GM12872 (cell line): ENCODE results near the gene DHRS7C.

Experiments
- CTCF ChIP-seq: IDR thresholded peaks from 3 replicates; pipeline ENCODE4 v1.5.1; 2011; ENCODE audit warnings: low read depth, mild to moderate bottlenecking, low read length, moderate library complexity; ENCODE audit not compliant: insufficient read depth

The DHRS7C gene

GRCh38 chr17:9790889-9791876 lies at the start of gene DHRS7C:
Gene DHRS7C, minus strand, starts transcription at chr17:9791592. Its CDS starts 308 bp downstream, at chr17:9791284.
- no peak for TF ChIP-seq CTCF

DNA sequence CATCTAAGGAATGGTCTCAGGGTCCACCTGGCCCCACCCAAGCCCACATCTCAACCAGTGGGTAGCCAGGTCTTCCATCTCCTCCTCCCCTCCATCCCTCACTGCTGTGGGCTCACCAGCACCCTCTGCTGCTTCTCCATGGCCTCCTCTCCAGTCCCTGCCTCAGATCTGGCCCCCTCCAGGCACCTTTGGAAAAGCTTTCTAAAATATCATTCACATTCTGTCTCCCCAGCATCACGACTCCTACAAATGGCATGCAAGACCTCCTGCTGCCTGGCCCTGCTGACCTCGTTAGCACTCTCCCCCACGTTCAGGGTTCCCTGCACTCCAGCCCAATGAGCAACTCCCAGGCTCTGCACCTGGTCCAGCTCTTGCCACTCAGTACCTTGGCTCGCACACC lies 48.0 kb upstream of the DHRS7C start:
- TF ChIP-seq CTCF, result 0 out of 3 replicates have a peak, but pooled peaks have one; percentile 10

DNA sequence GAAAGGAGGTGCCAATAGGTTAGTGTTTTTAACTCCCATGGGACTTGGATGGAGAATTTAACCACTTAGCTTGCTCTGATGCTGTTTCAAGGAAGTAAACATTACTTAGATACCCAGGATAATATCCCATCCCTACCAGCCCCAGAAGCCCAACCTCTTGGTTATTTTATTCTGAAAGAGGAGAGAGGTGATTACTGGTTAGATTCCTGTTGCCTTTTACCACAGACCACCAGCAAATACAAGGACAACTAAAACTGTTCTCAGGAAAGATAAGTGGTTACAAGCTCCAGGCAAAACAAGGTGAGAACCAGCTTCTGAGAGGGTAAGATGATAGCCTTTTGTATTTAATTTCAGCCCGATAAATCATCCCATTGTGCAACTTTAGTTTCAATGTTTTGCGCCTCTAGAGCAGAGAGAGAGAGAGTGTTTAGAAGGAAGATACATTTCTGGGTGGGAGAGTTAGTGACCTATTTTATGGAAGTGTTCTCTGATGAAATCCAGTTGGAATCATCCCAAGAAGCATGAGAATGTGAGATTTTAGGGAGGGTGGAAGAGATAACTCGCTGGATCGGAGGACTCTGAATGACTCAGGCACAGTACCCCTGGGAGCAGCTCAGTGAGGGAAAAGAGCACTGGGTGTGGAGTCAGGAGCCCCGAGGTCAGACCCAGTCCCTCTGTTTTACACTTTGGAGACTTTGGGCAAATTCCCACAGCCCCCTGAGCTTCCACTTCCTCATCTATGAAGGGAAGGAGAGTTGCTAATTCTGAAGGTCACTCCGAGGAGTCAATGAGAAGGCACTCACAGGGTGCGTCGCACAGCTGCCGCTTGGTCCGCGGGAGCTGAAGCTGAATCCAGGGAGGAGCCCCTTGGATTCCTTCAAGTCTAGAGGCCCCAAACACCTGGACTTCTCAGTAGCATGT lies 46.4 kb upstream of the DHRS7C start:
- TF ChIP-seq CTCF, result no peak

DNA sequence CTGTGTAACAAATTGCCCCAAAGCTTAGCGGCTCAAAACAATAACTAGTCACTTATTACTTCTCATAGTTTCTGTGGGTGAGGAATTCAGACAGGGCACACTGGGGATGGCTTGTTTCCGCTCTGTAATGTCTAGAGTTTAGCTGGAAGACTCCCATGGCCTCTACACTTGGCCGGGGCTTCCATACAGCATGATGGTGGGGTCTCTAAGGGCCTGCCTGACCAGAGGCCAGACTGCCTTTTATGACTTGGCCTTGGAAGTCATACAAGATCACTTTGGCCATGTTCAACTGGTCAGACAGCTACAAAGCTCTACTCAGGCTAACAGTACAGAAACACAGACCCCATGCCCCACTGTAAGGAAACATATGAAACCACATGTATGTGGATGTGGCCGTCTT lies 42.5 kb upstream of the DHRS7C start:
- TF ChIP-seq CTCF, result no peak

GRCh38 chr17:9830711-9831110 lies 39.3 kb upstream of the DHRS7C start:
- no peak for TF ChIP-seq CTCF

DNA sequence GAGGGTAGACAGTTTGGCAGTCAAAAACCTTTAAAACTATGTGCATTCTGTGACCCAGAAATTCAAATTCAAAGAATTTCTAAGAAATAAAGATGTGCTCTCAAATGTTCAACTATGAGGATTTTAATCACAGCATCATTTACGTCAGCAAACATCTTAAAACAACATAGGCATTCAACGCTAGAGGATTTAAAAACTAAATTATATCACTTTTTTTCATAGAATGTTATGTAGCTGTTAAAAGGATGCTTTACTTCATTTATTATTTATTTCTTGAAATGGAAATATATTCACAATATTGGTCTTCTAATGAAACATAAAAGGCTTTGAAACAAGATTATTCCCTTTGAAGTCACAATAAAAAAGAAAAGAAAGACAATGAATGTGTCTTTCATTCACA lies 38.0 kb upstream of the DHRS7C start:
- no peak for TF ChIP-seq CTCF
